DOHH2 (cell line): ENCODE measurements around the gene GAS2L2.

Experiments
- H3F3A ChIP-seq: fragments of 200-600 bp; sonication (generic), shearing (Covaris generic); 2 replicates; pipeline ENCODE4 v1.6.0; 2016; ENCODE audit warnings: antibody characterized with exemption, mild to moderate bottlenecking; ENCODE audit not compliant: control insufficient read depth, insufficient read depth
- H3K27ac ChIP-seq: fragments of 200-600 bp; sonication (generic); 2 replicates; pipeline ENCODE4 v1.5.1; 2014; ENCODE audit warnings: low read depth, mild to moderate bottlenecking, low read length, moderate library complexity
- H3K27me3 ChIP-seq: fragments of 200-600 bp; sonication (generic); 2 replicates; pipeline ENCODE4 v1.6.1; 2014; ENCODE audit warnings: mild to moderate bottlenecking, low read length, mixed read lengths; ENCODE audit not compliant: control insufficient read depth
- H3K36me3 ChIP-seq: fragments of 200-600 bp; sonication (generic); 2 replicates; pipeline ENCODE4 v1.6.1; 2014; ENCODE audit warnings: mild to moderate bottlenecking, low read length, moderate library complexity, mixed read lengths; ENCODE audit not compliant: control insufficient read depth
- H3K4me1 ChIP-seq: fragments of 200-600 bp; sonication (generic); 2 replicates; pipeline ENCODE4 v1.6.1; 2014; ENCODE audit warnings: mild to moderate bottlenecking, low read length, mixed read lengths; ENCODE audit not compliant: control insufficient read depth
- H3K4me2 ChIP-seq: fragments of 200-600 bp; sonication (generic); 2 replicates; pipeline ENCODE4 v1.6.0; 2014; ENCODE audit warnings: mild to moderate bottlenecking, low read length, moderate library complexity
- H3K4me3 ChIP-seq: fragments of 200-600 bp; sonication (generic); 2 replicates; pipeline ENCODE4 v1.5.1; 2014; ENCODE audit warnings: mild to moderate bottlenecking, low read length, mixed read lengths
- H3K79me2 ChIP-seq: fragments of 200-600 bp; sonication (generic); 2 replicates; pipeline ENCODE4 v1.6.1; 2014; ENCODE audit warnings: mild to moderate bottlenecking, low read length, mixed read lengths; ENCODE audit not compliant: control insufficient read depth
- H3K9me2 ChIP-seq: fragments of 200-600 bp; sonication (generic); replicated peaks from 2 replicates; pipeline ENCODE4 v1.6.1; 2014; ENCODE audit warnings: mild to moderate bottlenecking, low read length, mixed read lengths; ENCODE audit not compliant: control insufficient read depth
- H3K9me3 ChIP-seq: fragments of 200-600 bp; sonication (generic); 2 replicates; pipeline ENCODE4 v1.6.1; 2014; ENCODE audit warnings: antibody characterized with exemption, low read length, mixed read lengths; ENCODE audit not compliant: control insufficient read depth, insufficient read depth
- H4K20me1 ChIP-seq: fragments of 200-600 bp; sonication (generic); 2 replicates; pipeline ENCODE4 v1.6.0; 2014; ENCODE audit warnings: low read depth, mild to moderate bottlenecking, antibody characterized with exemption, low read length, moderate library complexity; ENCODE audit not compliant: control insufficient read depth, insufficient read depth
- EZH2phosphoT487 ChIP-seq: fragments of 200-600 bp; sonication (generic); IDR thresholded peaks from 2 replicates; pipeline ENCODE4 v1.6.1; 2017; ENCODE audit warnings: borderline replicate concordance, mild to moderate bottlenecking, antibody characterized with exemption, low read length, moderate library complexity, mixed read lengths
- TF ChIP-seq, protein P1 (sequence below): fragments of 200-600 bp; sonication (generic); IDR thresholded peaks from one replicate; pipeline ENCODE4 v1.5.1; 2014; ENCODE audit warnings: antibody characterized with exemption, mild to moderate bottlenecking, low read depth, low read length; ENCODE audit not compliant: poor library complexity, severe bottlenecking

GAS2L2 gene

DNA sequence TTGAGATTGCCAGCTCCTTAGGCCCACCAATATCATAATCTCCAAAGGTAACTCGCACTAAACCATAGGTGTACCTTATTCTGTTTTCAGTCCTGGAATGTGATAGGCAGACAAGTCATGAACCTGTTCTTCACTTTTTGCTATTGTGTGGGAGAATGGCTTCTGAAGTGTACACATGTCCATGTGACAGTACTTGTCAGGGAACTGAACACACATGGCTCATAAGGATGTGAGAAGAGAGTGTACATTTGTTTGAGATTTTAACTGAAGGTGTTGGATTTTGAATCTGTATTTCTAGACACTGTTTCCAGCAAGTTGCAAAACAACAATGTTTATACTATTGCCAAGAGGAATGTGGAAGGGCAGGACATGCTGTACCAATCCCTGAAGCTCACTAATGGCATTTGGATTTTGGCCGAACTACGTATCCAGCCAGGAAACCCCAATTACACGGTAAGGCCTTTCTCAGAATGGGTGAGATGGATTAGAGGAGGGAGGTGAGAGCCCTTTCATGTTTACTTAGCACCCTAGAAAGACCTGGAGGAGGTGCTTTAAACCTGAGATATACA is 36.1 kb downstream of the GAS2L2 start:
- H3K4me1 ChIP-seq, result peaks cover 4% of the 10 kb centered on the region; the same call in 1 of the 2 replicates
- TF ChIP-seq EZH2phosphoT487, result no peak
- TF ChIP-seq, protein P1, sequence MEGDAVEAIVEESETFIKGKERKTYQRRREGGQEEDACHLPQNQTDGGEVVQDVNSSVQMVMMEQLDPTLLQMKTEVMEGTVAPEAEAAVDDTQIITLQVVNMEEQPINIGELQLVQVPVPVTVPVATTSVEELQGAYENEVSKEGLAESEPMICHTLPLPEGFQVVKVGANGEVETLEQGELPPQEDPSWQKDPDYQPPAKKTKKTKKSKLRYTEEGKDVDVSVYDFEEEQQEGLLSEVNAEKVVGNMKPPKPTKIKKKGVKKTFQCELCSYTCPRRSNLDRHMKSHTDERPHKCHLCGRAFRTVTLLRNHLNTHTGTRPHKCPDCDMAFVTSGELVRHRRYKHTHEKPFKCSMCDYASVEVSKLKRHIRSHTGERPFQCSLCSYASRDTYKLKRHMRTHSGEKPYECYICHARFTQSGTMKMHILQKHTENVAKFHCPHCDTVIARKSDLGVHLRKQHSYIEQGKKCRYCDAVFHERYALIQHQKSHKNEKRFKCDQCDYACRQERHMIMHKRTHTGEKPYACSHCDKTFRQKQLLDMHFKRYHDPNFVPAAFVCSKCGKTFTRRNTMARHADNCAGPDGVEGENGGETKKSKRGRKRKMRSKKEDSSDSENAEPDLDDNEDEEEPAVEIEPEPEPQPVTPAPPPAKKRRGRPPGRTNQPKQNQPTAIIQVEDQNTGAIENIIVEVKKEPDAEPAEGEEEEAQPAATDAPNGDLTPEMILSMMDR, result no peak
- no peaks in the 10 kb centered on the region for H3K9me3 ChIP-seq
- H3K4me3 ChIP-seq, result no peak overlapping the region
- no peaks in the 10 kb centered on the region for H3K27me3 ChIP-seq
- H3K79me2 ChIP-seq, result no peaks in the 10 kb centered on the region
- H3K27ac ChIP-seq, result no peak overlapping the region
- no peaks in the 10 kb centered on the region; the same call in 1 of the 2 replicates for H4K20me1 ChIP-seq
- H3K36me3 ChIP-seq, result peaks cover 28% of the 10 kb centered on the region
- H3K4me2 ChIP-seq, result no peak overlapping the region
- H3K9me2 ChIP-seq, result no peaks in the 10 kb centered on the region
- H3F3A ChIP-seq, result no peaks in the 10 kb centered on the region

DNA sequence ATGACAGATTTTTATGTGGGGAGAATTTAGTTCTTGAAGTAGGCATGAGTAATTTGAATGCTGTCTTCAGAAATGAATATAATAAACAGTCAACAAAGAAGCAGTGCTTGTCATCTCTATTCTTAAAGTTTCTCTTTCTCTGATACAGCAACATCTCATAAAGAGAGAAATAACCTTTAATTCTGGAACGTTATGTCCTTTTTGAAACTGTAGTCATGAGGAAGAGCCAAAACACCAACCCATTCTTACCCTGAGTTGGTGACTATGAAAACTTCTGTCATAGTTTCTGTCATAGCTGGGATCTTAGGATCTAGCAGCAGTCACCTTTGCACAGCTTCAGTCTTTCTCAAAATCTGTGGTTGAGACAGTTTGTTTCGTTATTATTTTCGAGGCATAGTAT is 36.9 kb downstream of the GAS2L2 start:
- no peaks in the 10 kb centered on the region for H3F3A ChIP-seq
- no peak overlapping the region for H3K27ac ChIP-seq
- no peaks in the 10 kb centered on the region for H3K9me2 ChIP-seq
- TF ChIP-seq, protein P1, result no peak
- TF ChIP-seq EZH2phosphoT487, result no peak
- peaks cover 28% of the 10 kb centered on the region for H3K36me3 ChIP-seq
- H3K27me3 ChIP-seq, result no peaks in the 10 kb centered on the region
- H3K9me3 ChIP-seq, result no peaks in the 10 kb centered on the region
- no peaks in the 10 kb centered on the region; the same call in 1 of the 2 replicates for H4K20me1 ChIP-seq
- H3K4me3 ChIP-seq, result no peak overlapping the region
- no peak overlapping the region for H3K4me2 ChIP-seq
- H3K4me1 ChIP-seq, result peaks cover 4% of the 10 kb centered on the region; the same call in 1 of the 2 replicates
- no peaks in the 10 kb centered on the region for H3K79me2 ChIP-seq

DNA sequence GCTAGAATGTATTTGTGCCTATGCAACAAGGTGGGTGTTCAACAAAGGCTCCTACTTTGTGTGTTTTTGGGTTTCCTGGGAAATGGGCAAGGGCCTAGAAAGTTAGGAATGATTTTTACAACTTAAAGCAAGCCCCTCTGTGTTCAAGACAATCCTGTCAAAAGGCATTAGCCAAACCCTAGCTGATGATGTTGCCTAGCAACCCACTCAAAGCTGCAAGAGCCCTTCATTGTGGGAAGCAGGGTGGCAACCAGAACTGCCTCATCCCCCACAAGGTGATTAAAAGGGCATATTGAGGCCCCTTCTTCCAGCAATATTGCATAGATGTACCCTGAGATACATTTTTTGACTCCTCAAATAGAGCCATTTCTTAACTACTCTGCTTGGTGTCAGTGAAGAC is 37.6 kb downstream of the GAS2L2 start:
- Histone ChIP-seq H4K20me1 (no peaks in the 10 kb centered on the region), H3K4me3 (no peak overlapping the region), H3K27me3 (no peaks in the 10 kb centered on the region), H3K4me1 (peaks cover 4% of the 10 kb centered on the region; the same call in 1 of the 2 replicates), H3K36me3 (peaks cover 34% of the 10 kb centered on the region), H3K27ac (no peak overlapping the region), H3K9me3 (no peaks in the 10 kb centered on the region), H3K79me2 (no peaks in the 10 kb centered on the region), H3K4me2 (no peak overlapping the region), H3F3A (no peaks in the 10 kb centered on the region), H3K9me2 (no peaks in the 10 kb centered on the region)
- TF ChIP-seq, protein P1, result no peak
- no peak for TF ChIP-seq EZH2phosphoT487
